ENCODE data around the gene CGB2.
"Not testable (repeated sequence)": the region's sequence is repeated elsewhere in the genome, so short reads cannot be mapped to it uniquely, and the experiment has no call there.

CGB2 gene

GRCh38 chr19:49009828-49010227 lies 21.9 kb upstream of the CGB2 start:
- WGBS, 2 experiments, result 94 to 96% methylated on average over 18 of the region's 18 CpGs
- H3K27ac ChIP-seq (ENCODE audit: insufficient read depth, low read depth, low read length, poor library complexity, severe bottlenecking), result no peak overlapping the region
- no peaks in the 10 kb centered on the region for H3K9me3 ChIP-seq (ENCODE audit: control insufficient read depth, low read length)
- H3K4me3 ChIP-seq (ENCODE audit: insufficient read depth, low read depth, low read length), result no peak overlapping the region
- H3K27me3 ChIP-seq (ENCODE audit: control insufficient read depth, insufficient read depth, low read length, poor library complexity, severe bottlenecking), result no peaks in the 10 kb centered on the region
- H3K36me3 ChIP-seq (ENCODE audit: control insufficient read depth, insufficient read depth, low read length), result peaks cover 23% of the 10 kb centered on the region
- no peaks in the 10 kb centered on the region for H3K4me1 ChIP-seq (ENCODE audit: control insufficient read depth, insufficient read depth, low read length)

GRCh38 chr19:49010453-49010852 lies 21.2 kb upstream of the CGB2 start:
- H3K27ac ChIP-seq (ENCODE audit: insufficient read depth, low read depth, low read length, poor library complexity, severe bottlenecking), result no peak overlapping the region
- 91 to 94% methylated on average over 18 of the region's 18 CpGs for WGBS, 2 experiments
- H3K9me3 ChIP-seq (ENCODE audit: control insufficient read depth, low read length), result no peaks in the 10 kb centered on the region
- no peak overlapping the region for H3K4me3 ChIP-seq (ENCODE audit: insufficient read depth, low read depth, low read length)
- H3K4me1 ChIP-seq (ENCODE audit: control insufficient read depth, insufficient read depth, low read length), result no peaks in the 10 kb centered on the region
- peaks cover 19% of the 10 kb centered on the region for H3K36me3 ChIP-seq (ENCODE audit: control insufficient read depth, insufficient read depth, low read length)
- H3K27me3 ChIP-seq (ENCODE audit: control insufficient read depth, insufficient read depth, low read length, poor library complexity, severe bottlenecking), result no peaks in the 10 kb centered on the region

DNA sequence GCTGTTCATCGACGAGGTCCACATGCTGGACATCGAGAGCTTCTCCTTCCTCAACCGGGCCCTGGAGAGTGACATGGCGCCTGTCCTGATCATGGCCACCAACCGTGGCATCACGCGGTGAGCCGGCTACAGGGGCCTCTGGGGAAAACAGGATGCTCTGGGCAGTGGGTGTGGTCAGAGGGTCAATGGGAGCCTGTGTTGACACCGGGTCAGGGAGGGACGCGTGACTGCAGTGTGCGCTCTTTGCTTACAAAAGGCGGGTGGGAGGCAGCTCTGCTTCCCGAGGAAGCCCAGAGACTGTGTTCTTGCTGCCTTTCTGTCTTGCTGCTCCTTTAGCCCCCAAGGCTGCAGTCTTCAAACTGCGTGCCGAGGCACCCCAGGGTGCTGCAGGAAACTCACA lies 20.5 kb upstream of the CGB2 start:
- 90% methylated on average over 17 of the region's 17 CpGs for WGBS, 2 experiments
- Histone ChIP-seq H3K9me3 (ENCODE audit: control insufficient read depth, low read length) (no peaks in the 10 kb centered on the region), H3K27me3 (ENCODE audit: control insufficient read depth, insufficient read depth, low read length, poor library complexity, severe bottlenecking) (no peaks in the 10 kb centered on the region), H3K4me1 (ENCODE audit: control insufficient read depth, insufficient read depth, low read length) (no peaks in the 10 kb centered on the region), H3K4me3 (ENCODE audit: insufficient read depth, low read depth, low read length) (no peak overlapping the region), H3K27ac (ENCODE audit: insufficient read depth, low read depth, low read length, poor library complexity, severe bottlenecking) (no peak overlapping the region), H3K36me3 (ENCODE audit: control insufficient read depth, insufficient read depth, low read length) (peaks cover 19% of the 10 kb centered on the region)

GRCh38 chr19:49014123-49014869 lies 17.4 kb upstream of the CGB2 start:
- H3K27ac ChIP-seq (ENCODE audit: insufficient read depth, low read depth, low read length, poor library complexity, severe bottlenecking), result no peak overlapping the region
- WGBS, 2 experiments, result 95 to 96% methylated on average over 32 of the region's 32 CpGs
- H3K27me3 ChIP-seq (ENCODE audit: control insufficient read depth, insufficient read depth, low read length, poor library complexity, severe bottlenecking), result peaks cover 20% of the 10 kb centered on the region
- no peak overlapping the region for H3K4me3 ChIP-seq (ENCODE audit: insufficient read depth, low read depth, low read length)
- no peaks in the 10 kb centered on the region for H3K9me3 ChIP-seq (ENCODE audit: control insufficient read depth, low read length)
- no peaks in the 10 kb centered on the region for H3K4me1 ChIP-seq (ENCODE audit: control insufficient read depth, insufficient read depth, low read length)
- H3K36me3 ChIP-seq (ENCODE audit: control insufficient read depth, insufficient read depth, low read length), result peaks cover 9% of the 10 kb centered on the region

DNA sequence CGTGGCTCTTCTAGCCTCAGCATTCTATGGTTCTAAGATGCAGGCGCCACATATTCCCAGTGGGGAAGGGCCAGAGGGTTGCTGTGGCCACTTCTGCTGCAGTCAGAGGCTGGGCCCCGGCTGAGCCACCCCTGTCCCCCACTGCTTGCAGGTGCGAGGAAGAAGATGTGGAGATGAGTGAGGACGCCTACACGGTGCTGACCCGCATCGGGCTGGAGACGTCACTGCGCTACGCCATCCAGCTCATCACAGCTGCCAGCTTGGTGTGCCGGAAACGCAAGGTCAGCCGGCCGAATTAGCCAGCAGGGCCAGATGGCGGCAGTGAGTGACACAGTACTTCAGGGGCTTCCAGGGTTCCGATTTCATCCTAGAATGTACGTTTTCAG lies 16.8 kb upstream of the CGB2 start:
- no peaks in the 10 kb centered on the region for H3K9me3 ChIP-seq (ENCODE audit: control insufficient read depth, low read length)
- H3K4me3 ChIP-seq (ENCODE audit: insufficient read depth, low read depth, low read length), result no peak overlapping the region
- H3K4me1 ChIP-seq (ENCODE audit: control insufficient read depth, insufficient read depth, low read length), result no peaks in the 10 kb centered on the region
- peaks cover 9% of the 10 kb centered on the region for H3K36me3 ChIP-seq (ENCODE audit: control insufficient read depth, insufficient read depth, low read length)
- peaks cover 22% of the 10 kb centered on the region for H3K27me3 ChIP-seq (ENCODE audit: control insufficient read depth, insufficient read depth, low read length, poor library complexity, severe bottlenecking)
- H3K27ac ChIP-seq (ENCODE audit: insufficient read depth, low read depth, low read length, poor library complexity, severe bottlenecking), result no peak overlapping the region
- WGBS, 2 experiments, result 93 to 94% methylated on average over 18 of the region's 18 CpGs

DNA sequence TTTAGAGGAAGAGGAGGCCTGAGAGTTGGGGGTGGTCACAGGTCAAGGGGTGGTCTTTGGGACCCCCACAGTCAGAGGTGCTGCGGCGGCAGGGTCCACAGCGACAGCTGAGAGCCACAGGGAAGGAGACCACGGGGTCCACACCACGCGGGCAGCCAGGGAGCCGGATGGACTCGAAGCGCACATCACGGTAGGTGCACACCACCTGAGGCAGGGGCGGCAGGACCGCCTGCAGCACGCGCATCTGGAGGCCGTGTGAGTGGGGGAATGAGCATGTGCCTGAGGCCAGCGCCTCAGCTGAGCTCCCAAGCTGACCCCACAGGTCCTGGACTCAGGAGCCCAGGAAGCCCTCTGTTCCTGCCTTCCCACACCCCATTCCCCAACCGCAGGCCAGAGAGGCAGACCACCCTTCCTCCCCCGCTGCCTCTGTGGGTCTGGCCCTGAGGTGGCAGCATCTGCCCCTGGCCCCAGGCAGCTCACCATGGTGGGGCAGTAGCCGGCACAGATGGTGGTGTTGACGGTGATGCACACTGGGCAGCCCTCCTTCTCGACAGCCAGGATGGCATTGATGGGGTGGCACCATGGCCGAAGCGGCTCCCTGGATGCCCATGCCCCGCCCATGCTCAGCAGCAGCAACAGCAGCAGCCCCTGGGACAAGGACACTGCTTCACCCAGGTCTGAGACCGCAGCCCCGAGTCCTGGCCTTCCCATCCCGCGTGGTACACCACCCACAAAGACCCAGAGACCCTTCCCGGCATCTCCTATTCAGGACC lies 15.4 kb upstream of the CGB2 start:
- H3K4me3 ChIP-seq (ENCODE audit: insufficient read depth, low read depth, low read length), result no peak overlapping the region
- H3K9me3 ChIP-seq (ENCODE audit: control insufficient read depth, low read length), result no peaks in the 10 kb centered on the region
- no peaks in the 10 kb centered on the region for H3K4me1 ChIP-seq (ENCODE audit: control insufficient read depth, insufficient read depth, low read length)
- no peak overlapping the region for H3K27ac ChIP-seq (ENCODE audit: insufficient read depth, low read depth, low read length, poor library complexity, severe bottlenecking)
- H3K27me3 ChIP-seq (ENCODE audit: control insufficient read depth, insufficient read depth, low read length, poor library complexity, severe bottlenecking), result peaks cover 25% of the 10 kb centered on the region
- 94 to 96% methylated on average over 24 of the region's 29 CpGs for WGBS, 2 experiments
- peaks cover under 1% of the 10 kb centered on the region for H3K36me3 ChIP-seq (ENCODE audit: control insufficient read depth, insufficient read depth, low read length)

DNA sequence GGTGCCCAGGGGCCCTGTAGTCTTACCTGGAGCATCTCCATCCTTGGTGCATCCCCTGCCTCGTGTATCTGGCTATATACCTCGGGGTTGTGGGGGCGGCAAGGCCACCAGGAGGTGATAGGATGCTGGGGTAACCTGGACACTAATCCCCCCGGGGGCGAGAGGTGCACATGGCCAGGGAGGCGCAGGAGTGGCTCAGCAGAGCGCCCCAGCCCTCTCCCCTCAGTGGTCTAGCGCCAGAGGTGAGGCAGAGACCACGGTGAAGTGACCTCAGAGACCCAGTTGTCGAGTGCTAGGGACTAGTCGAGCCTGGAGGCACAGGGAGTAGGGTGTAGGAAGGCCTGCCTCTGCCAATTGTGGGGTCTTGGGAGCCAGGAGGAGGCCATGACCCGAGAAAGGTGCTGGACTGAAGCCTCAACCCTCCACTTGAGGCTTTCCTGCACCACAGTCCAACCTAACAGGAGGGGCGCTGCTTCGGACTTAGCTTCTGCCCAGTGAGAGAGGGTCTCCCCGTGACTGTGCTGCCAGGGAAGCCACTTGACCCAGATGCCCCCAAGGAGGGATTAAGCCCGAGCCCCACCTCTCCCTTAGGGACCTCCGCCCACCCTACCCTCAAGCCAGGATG lies 14.5 kb upstream of the CGB2 start, which contains the start of gene LHB:
LHB (minus strand) TSS at position 51 of the 625 bp plus-strand sequence; CDS start at position 41, 10 bp downstream.
- H3K27ac ChIP-seq (ENCODE audit: insufficient read depth, low read depth, low read length, poor library complexity, severe bottlenecking), result no peak within 1 kb of the TSS
- peaks cover 29% of the 10 kb centered on the region for H3K27me3 ChIP-seq (ENCODE audit: control insufficient read depth, insufficient read depth, low read length, poor library complexity, severe bottlenecking)
- H3K9me3 ChIP-seq (ENCODE audit: control insufficient read depth, low read length), result no peaks in the 10 kb centered on the region
- H3K36me3 ChIP-seq (ENCODE audit: control insufficient read depth, insufficient read depth, low read length), result no peaks in the 10 kb centered on the region
- H3K4me3 ChIP-seq (ENCODE audit: insufficient read depth, low read depth, low read length), result peak within 1 kb of the TSS; percentile 26
- WGBS, 2 experiments, result 76 to 77% methylated on average over 17 of the region's 17 CpGs
- no peaks in the 10 kb centered on the region for H3K4me1 ChIP-seq (ENCODE audit: control insufficient read depth, insufficient read depth, low read length)

DNA sequence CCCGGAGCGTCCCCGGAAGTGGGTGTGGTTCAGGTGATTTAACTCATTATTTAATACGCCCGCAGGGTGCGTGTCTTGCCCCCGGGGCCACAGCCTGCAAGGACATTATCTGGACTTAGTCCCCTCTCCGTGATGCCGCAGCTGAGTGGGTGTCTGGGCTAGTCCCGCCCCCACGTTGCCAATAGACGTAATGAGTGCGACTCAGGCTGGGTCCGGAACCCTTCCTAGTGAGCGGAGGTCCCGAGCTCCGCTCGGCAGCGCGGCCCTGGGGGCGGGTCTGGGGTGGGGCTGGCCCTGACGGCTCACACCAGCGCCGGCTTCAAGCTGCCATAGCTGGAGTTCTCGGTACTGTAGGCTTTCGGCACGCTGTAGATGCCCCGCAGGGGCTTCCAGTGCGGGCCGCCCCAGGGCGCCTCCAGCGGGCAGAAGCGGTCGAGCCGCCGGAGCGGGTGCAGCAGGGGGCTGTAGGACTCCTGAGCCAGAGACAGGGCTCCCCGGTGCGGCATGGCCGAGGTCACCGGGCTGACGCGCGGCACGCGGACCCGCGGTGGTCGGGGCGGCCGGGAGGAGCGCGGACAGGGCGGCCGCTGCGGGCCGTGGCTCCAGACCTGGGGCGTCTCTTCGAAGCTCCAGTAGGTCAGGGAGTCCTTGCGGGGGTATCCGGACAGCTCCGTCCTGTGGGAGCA lies 13.9 kb upstream of the CGB2 start:
- Histone ChIP-seq H3K36me3 (ENCODE audit: control insufficient read depth, insufficient read depth, low read length) (no peaks in the 10 kb centered on the region), H3K4me3 (ENCODE audit: insufficient read depth, low read depth, low read length) (peak overlapping the region; percentile 26), H3K27me3 (ENCODE audit: control insufficient read depth, insufficient read depth, low read length, poor library complexity, severe bottlenecking) (peaks cover 29% of the 10 kb centered on the region), H3K9me3 (ENCODE audit: control insufficient read depth, low read length) (no peaks in the 10 kb centered on the region), H3K27ac (ENCODE audit: insufficient read depth, low read depth, low read length, poor library complexity, severe bottlenecking) (no peak overlapping the region), H3K4me1 (ENCODE audit: control insufficient read depth, insufficient read depth, low read length) (no peaks in the 10 kb centered on the region)
- 4 to 6% methylated on average over 62 of the region's 62 CpGs for WGBS, 2 experiments

GRCh38 chr19:49018388-49019241 lies 13.1 kb upstream of the CGB2 start:
- not testable (repeated sequence) for H3K9me3 ChIP-seq (ENCODE audit: control insufficient read depth, low read length); H3K4me1 ChIP-seq (ENCODE audit: control insufficient read depth, insufficient read depth, low read length); H3K27ac ChIP-seq (ENCODE audit: insufficient read depth, low read depth, low read length, poor library complexity, severe bottlenecking); H3K36me3 ChIP-seq (ENCODE audit: control insufficient read depth, insufficient read depth, low read length)
- peaks cover 29% of the 10 kb centered on the region for H3K27me3 ChIP-seq (ENCODE audit: control insufficient read depth, insufficient read depth, low read length, poor library complexity, severe bottlenecking)
- 60 to 62% methylated on average over 50 of the region's 50 CpGs for WGBS, 2 experiments
- peak overlapping the region; percentile 26 for H3K4me3 ChIP-seq (ENCODE audit: insufficient read depth, low read depth, low read length)

Measured in ectodermal cell (in vitro differentiated cells).